Measurements from ENCODE around the gene CORO1C. TPM values are rescaled to one million over a fixed set of nuclear protein-coding genes. Genes with fewer than 3 reads are reported as not detected.

The CORO1C gene
- total and polyA plus RNA-seq, 2 experiments from 2014 or later, result 170 to 403 TPM

- 65 to 69% methylated on average over 18 of the region's 18 CpGs for WGBS, 2 experiments (ENCODE audit: low coverage in 1 of 2, low lambda C conversion rate in 2 of 2, missing lambda C conversion rate in 2 of 2)
- Histone ChIP-seq H3K27ac (no peak overlapping the region), H3K79me2 (ENCODE audit: insufficient read depth) (peaks cover 53% of the 10 kb centered on the region), H4K20me1 (ENCODE audit: insufficient read depth) (no peaks in the 10 kb centered on the region), H3K9me2 (ENCODE audit: insufficient read depth) (no peaks in the 10 kb centered on the region), H3K4me3 (no peak overlapping the region), H3K36me3 (ENCODE audit: low read depth) (peaks cover 57% of the 10 kb centered on the region), H3K9me3 (ENCODE audit: low read depth) (no peaks in the 10 kb centered on the region), H2AFZ (no peak overlapping the region), H3K27me3 (replicated peaks; ENCODE audit: insufficient read depth) (no peaks in the 10 kb centered on the region), H3K4me1 (ENCODE audit: insufficient read depth) (peaks cover 78% of the 10 kb centered on the region), H3K9ac (no peak overlapping the region), H3F3A (ENCODE audit: insufficient read depth) (peaks cover 84% of the 10 kb centered on the region), H3K4me2 (ENCODE audit: unreplicated experiment) (peak overlapping the region; percentile 19)
- in situ Hi-C loops (cut with MboI), result no loop called here
- TF ChIP-seq EZH2 (IDR thresholded peaks at IDR 0.05; ENCODE audit: insufficient read depth, poor library complexity, severe bottlenecking) (no peak), EZH2phosphoT487 (IDR thresholded peaks at IDR 0.05; ENCODE audit: insufficient read depth, low read depth) (no peak)
- peak; percentile 65 for DNase-seq
Measured at GRCh38 chr12:108643941-108644810, 87.1 kb downstream of the CORO1C start.

- peaks cover 70% of the 10 kb centered on the region for H3K4me1 ChIP-seq (ENCODE audit: insufficient read depth)
Measured at GRCh38 chr12:108642899-108643654, 88.2 kb downstream of the CORO1C start.

GRCh38 chr12:108642269-108642870 lies 88.9 kb downstream of the CORO1C start:
- in situ Hi-C loops (cut with MboI), result no loop called here
- TF ChIP-seq EZH2phosphoT487 (IDR thresholded peaks at IDR 0.05; ENCODE audit: insufficient read depth, low read depth), result no peak
- TF ChIP-seq EZH2 (IDR thresholded peaks at IDR 0.05; ENCODE audit: insufficient read depth, poor library complexity, severe bottlenecking), result no peak

More at GRCh38 chr12:108642899-108643654, 88.2 kb downstream of the CORO1C start:
- Histone ChIP-seq H3K9me2 (ENCODE audit: insufficient read depth) (no peaks in the 10 kb centered on the region), H3K36me3 (ENCODE audit: low read depth) (peaks cover 50% of the 10 kb centered on the region), H3F3A (ENCODE audit: insufficient read depth) (peaks cover 84% of the 10 kb centered on the region), H3K79me2 (ENCODE audit: insufficient read depth) (peaks cover 51% of the 10 kb centered on the region), H3K9me3 (ENCODE audit: low read depth) (no peaks in the 10 kb centered on the region), H4K20me1 (ENCODE audit: insufficient read depth) (no peaks in the 10 kb centered on the region), H3K27ac (no peak overlapping the region), H2AFZ (no peak overlapping the region), H3K4me3 (no peak overlapping the region), H3K9ac (no peak overlapping the region), H3K4me2 (ENCODE audit: unreplicated experiment) (no peak overlapping the region), H3K27me3 (replicated peaks; ENCODE audit: insufficient read depth) (no peaks in the 10 kb centered on the region)
- 100% methylated on average over 1 of the region's 1 CpG for WGBS, 2 experiments (ENCODE audit: low coverage in 1 of 2, low lambda C conversion rate in 2 of 2, missing lambda C conversion rate in 2 of 2)
- in situ Hi-C loops (cut with MboI), result no loop called here
- TF ChIP-seq EZH2 (IDR thresholded peaks at IDR 0.05; ENCODE audit: insufficient read depth, poor library complexity, severe bottlenecking) (no peak), EZH2phosphoT487 (IDR thresholded peaks at IDR 0.05; ENCODE audit: insufficient read depth, low read depth) (no peak)
- DNase-seq, result no peak

More at GRCh38 chr12:108642269-108642870, 88.9 kb downstream of the CORO1C start:
- Histone ChIP-seq H2AFZ (no peak overlapping the region), H3K4me1 (ENCODE audit: insufficient read depth) (peaks cover 64% of the 10 kb centered on the region), H3K9ac (no peak overlapping the region), H3K27me3 (replicated peaks; ENCODE audit: insufficient read depth) (no peaks in the 10 kb centered on the region), H3K9me3 (ENCODE audit: low read depth) (no peaks in the 10 kb centered on the region), H3K9me2 (ENCODE audit: insufficient read depth) (no peaks in the 10 kb centered on the region), H3K36me3 (ENCODE audit: low read depth) (peaks cover 45% of the 10 kb centered on the region), H3K4me2 (ENCODE audit: unreplicated experiment) (no peak overlapping the region), H4K20me1 (ENCODE audit: insufficient read depth) (no peaks in the 10 kb centered on the region), H3F3A (ENCODE audit: insufficient read depth) (peaks cover 84% of the 10 kb centered on the region), H3K27ac (peak overlapping the region; percentile 21; the same call in 1 of the 2 replicates), H3K4me3 (no peak overlapping the region), H3K79me2 (ENCODE audit: insufficient read depth) (peaks cover 44% of the 10 kb centered on the region)
- WGBS, 2 experiments (ENCODE audit: low coverage in 1 of 2, low lambda C conversion rate in 2 of 2, missing lambda C conversion rate in 2 of 2), result 66% methylated on average over 16 of the region's 16 CpGs
- no peak for DNase-seq
